GM18861 (cell line): ENCODE results near the gene CTAGE6.
"Not testable (repeated sequence)": the region's sequence is repeated elsewhere in the genome, so short reads cannot be mapped to it uniquely, and the experiment has no call there.

ENCODE experiments used
- ATAC-seq: cut with Tn5 transposase; IDR thresholded peaks from one replicate; pipeline ENCODE4 v1.9.1; 2021; ENCODE audit not compliant: unreplicated experiment

CTAGE6 gene, protein sequence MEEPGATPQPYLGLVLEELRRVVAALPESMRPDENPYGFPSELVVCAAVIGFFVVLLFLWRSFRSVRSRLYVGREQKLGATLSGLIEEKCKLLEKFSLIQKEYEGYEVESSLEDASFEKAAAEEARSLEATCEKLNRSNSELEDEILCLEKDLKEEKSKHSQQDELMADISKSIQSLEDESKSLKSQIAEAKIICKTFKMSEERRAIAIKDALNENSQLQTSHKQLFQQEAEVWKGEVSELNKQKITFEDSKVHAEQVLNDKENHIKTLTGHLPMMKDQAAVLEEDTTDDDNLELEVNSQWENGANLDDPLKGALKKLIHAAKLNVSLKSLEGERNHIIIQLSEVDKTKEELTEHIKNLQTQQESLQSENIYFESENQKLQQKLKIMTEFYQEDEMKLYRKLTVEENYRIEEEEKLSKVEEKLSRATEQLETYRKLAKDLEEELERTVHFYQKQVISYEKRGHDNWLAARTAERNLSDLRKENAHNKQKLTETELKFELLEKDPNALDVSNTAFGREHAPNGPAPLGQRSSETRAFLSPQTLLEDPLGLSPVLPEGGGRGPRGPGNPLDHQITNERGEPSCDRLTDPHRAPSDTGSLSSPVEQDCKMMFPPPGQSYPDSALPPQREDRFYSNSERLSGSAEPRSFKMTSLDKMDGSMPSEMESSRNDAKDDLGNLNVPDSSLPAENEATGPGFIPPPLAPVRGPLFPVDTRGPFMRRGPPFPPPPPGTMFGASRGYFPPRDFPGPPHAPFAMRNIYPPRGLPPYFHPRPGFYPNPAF

DNA sequence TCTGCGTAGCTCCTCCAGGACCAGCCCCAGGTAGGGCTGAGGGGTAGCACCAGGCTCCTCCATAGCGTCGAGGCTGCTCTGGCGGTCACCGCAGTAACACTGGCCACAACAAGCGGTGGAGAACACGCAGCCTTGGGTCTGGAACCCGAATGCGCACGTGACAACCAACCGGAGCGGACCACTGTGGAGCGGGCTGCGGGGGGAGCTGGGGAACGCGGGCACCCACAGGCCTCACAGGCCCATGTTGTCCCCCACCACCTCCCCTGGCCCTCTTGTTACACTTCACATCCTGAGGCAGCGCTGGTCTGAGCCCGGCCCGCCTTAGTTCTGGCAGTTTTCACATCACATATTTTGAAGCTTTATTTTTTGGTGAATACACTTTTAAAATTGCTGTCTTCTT is at the start of gene CTAGE6:
TSS of gene CTAGE6 (minus strand) at position 101 of the 400 bp plus-strand sequence. CDS start at position 63, 38 bp downstream.
- ATAC-seq, result not testable (repeated sequence)

DNA sequence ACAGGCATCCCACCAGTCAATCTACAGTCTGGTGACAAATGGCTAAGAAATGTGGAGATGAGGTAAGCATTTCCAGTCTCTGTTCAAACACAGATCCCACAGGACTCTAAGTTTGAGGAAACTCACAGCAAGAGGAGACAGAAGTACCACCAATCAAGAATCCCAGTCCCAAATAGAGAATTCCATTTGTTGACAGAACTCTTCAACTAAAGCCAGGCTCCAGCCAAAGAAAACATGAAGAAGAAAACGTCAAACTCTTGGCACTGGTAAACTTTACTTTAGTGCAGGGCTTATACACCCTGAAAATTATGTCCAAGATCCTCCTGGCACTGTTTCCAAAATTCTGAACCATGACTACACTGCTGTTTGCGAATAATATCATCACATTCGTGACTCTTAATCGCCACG is 49.2 kb upstream of the CTAGE6 start:
- not testable (repeated sequence) for ATAC-seq

DNA sequence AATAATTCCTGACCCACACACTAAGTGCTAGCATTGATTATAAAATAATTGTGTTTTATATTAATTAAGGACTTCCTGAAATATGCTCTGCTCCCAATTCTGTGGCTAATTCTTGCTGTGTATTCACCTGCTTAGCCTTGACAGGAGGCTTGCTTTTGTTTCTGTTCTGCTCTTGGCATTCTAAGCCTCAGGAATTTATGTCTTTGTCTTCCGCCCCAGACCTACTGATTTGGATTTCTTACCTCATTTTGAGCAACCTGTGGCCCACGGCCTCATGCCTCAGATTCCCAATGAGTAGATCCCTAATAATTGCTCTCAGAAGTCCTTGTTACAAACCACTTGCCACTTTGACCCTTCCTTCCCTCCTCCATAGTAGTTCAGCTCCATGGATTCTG is 40.4 kb upstream of the CTAGE6 start:
- ATAC-seq, result not testable (repeated sequence)

DNA sequence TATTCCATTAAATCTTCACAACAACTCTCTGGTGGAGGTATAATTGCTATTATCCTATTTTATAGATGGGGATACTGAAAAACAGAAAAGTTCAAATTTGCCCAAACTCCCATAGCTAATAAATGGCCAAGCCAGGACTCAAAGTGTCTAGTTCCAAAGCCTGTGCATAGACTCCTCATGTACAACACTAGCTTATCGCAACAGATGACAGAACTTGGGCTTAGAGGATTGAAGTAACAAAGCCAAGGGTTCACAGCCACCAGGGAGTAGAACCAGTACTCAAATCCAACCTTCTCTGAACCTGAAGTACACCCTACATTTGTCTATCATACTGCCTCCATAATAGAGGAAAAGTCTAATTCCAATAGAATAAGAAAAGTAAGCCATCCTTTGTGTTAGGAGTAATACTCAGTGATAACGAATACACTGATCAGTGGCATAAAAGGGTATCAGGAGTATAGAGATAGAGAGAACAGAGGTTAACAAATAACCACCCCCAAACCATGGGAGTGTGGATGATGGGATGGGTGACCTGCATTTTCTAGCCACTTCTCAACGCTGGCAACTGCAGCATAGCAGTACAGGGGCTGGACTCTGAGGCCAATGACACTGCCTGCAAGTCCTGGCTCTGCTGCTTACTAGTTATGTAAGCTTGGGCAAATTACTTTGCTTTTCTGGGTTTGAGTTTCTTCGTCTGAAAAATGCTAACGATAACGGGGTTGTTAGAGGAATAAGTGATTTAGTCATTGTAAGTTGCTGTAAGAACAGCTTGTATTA is 39.8 kb upstream of the CTAGE6 start:
- ATAC-seq, result not testable (repeated sequence)

DNA sequence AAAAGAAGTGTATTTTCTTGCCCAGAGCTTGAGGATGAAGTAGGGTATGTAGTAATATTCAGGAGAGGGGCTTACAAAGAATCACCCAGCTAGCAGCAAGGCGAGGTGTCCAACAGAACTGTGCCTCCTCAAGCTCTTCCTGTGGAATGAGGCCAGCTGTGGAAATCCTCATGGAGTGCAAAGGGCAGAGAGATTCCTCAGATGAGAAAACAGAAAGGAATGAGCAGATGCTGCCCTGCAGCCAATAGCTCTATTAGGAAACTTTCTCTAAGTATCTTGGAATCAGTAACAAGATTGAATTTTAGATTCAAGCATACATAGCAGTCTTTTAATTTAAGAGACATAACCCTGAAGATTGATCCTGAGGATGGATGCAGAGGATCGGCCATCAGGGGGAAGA is 38.2 kb upstream of the CTAGE6 start:
- ATAC-seq, result not testable (repeated sequence)

DNA sequence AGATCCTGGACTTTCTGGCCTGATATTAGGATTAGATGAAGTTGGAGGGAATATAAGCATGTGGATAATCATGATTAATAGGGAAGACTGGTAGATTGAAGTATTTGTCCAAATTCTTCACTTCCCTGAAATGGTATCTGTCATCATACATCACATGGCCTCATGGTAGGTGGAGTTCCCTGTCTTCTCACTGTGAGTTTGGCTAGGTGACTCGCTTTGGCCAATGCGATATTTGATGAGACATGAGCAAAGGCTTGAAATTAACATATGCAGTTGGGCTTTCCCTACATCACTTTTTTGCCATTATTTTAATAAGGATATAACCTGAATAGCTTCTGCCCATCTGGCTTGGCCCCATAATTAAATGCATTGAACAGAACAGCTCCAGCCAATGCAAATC is 35.1 kb upstream of the CTAGE6 start:
- not testable (repeated sequence) for ATAC-seq

DNA sequence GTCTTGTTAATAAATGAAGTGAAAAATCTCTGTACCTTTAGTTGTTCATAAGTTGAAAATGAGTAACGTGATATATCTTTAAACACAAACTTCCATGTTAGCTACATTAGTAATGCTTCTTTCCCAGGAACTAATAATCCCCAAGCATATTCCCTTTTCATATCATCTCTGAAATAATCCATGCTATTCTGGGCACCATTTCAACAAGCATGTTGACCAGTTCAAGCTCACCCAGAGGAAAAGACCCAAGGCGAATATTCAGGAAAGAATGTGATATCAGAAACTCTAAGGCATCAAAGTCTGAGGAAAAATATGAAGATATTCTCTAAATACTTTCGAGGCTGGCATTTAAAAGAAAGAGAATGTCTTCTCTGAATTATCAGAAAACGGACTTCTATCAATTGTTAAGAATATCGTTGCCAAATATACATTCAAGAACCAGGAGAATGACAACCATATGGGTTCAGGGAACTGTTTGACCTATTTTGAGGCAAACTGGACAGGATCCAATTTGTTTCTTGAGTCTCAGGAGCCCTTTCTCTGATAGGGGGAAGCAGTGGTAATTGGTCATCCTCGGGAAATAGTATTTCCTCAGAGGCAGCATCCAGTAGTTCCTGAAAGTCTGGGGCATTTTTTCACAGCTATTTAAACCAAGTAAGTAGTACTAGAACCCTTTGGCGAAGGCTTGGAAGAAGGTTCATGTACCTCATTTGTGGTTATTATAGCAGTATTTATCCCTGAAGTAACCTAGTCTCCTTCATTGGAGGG is 28.1 kb upstream of the CTAGE6 start:
- ATAC-seq, result not testable (repeated sequence)

DNA sequence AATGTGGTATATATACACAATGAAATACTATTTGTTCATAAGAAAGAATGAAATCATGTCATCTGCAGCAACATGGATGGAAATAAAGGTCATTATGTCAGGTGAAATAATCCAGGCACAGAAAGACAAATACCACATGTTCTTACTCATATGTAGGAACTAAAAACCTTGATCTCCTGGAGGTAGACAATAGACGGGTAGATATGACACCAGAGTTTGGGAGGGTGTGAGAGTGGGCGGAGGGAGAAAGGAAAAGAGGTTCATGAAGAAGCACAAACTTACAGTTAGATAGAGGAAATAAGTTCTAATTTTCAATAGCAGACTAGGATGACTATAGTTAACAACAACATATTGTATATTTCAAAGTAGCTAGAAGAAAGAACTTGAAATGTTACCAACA is 22.1 kb upstream of the CTAGE6 start:
- not testable (repeated sequence) for ATAC-seq

DNA sequence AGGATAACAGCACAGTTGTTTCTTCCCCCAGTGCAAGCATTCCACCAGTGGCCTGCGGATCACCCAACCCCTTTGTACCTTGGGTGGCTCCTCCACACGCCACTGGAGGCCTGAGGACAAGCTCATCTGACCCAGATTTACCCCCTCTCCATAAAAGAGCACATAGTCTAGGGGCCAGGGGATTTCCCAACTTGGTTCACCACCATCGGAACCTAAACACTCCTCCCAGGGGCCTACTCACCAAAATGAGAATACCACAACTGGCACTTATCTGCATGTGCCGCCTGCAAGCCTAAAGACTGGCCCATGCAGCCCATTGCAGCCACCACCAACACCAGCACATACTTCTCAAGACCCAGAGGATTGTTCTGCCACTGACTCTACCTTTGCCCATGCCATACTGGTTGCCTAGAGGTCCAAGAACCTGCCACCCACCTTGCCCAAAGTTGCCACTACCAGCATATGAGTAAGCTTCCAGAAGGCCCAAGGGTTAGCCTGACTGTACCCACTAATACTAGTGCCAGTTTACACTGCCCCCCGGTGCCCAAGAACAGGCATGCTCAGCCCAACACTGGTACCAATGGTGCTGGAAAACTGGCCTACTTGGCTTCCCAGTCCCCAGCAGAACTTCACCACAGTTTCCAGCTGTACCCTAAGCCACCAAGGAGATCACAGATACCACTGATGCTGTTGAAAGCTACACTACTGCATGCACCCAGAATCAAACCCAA is 15.4 kb upstream of the CTAGE6 start:
- not testable (repeated sequence) for ATAC-seq

DNA sequence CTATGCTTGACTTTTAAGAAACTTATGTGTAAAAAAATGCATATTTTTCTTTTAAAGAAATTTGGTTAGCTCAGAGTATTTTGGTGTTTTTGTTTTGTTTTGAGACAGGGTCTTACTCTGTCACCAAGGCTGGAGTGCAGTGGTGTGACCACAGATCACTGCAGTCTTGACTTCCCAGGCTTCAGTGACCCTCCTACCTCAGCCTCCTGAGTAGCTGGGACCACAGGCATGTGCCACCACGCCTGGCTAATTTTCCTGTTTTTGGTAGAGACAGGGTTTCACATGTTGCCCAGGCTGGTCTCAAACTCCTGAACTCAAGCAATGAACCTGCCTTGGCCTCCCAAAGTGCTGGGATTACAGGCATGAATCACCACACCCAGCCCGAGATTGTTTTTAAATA is 10.0 kb upstream of the CTAGE6 start:
- not testable (repeated sequence) for ATAC-seq

DNA sequence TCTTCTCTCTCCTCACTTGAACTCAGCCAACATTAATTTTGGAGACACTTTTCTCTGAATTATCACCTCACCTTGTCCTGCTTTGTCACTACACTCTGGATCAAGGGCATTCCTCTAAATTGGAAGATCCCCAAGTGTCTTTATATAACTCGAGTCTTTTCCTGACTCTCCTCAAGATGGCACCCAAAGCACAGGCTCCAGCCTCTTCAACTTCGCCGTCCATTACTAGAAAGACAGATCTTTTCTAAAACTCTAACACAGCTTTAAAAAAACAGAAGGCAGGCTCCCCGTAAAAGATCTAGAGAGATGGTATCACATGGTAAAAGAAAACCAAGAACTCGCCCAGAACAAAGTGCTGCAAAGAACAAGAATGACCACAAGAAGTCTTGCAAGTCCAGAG is 8.2 kb upstream of the CTAGE6 start:
- not testable (repeated sequence) for ATAC-seq

DNA sequence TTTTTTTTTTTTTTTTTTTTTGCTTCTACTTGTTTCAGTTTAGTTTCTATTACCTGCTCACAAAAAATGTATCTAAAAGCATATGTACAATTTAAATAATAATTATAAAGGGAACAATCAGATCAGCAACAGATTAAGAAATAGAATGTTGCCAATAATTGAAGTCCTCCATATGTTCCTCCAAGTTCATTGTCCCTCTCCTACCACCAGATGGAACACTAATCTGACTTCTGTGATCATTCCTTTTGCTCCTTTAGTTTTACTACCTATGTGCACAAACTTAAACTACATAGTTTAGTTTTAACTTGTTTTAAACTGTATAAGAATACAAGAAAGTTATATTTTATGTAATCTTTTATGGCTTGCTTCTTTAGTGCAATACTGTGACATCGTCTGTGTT is 5.6 kb upstream of the CTAGE6 start:
- ATAC-seq, result not testable (repeated sequence)

DNA sequence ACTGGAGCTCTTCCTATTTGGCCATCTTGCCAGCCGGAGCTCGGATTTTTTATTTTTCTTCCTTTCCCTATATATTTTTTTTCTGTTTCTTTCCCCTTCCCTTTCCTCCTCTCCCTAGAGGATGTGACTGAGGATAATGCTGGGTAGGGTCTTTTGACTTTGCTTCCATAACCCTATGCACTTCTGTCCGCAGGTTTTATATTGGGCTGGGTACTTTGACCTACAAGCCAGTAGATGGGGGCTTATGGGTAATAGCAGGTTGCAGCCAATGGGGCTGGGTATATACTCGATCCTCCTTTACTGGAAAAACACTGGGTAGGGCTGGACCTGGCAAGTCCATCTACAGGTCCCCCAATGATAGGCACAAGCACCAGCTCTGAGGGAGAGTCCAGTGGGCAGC is 12.2 kb downstream of the CTAGE6 start:
- not testable (repeated sequence) for ATAC-seq

DNA sequence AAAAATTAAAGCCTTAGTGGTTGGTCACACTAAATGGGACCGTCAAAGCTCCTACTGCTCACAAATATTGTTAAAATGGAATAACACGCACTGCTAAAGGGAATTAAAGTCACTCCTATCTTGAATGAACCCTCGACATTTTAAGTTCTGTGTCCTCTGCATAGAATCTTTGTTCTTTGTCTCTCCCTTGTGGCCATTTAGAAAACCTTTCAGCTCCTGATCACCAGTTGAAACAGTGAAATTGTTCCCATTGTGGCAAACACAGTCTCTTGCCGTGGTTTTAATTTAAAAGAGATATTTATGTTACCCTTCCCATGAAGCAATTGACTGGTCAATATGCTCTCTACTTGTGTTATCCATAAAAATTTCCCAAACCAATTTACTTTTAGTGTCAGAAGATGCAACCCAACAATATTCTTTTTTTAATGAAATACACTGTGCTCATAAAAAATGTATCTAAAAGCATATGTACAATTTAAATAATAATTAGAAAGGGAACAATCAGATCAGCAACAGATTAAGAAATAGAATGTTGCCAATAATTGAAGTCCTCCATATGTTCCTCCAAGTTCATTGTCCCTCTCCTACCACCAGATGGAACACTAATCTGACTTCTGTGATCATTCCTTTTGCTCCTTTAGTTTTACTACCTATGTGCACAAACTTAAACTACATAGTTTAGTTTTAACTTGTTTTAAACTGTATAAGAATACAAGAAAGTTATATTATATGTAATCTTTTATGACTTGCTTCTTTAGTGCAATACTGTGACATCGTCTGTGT is 20.3 kb downstream of the CTAGE6 start:
- ATAC-seq, result not testable (repeated sequence)

DNA sequence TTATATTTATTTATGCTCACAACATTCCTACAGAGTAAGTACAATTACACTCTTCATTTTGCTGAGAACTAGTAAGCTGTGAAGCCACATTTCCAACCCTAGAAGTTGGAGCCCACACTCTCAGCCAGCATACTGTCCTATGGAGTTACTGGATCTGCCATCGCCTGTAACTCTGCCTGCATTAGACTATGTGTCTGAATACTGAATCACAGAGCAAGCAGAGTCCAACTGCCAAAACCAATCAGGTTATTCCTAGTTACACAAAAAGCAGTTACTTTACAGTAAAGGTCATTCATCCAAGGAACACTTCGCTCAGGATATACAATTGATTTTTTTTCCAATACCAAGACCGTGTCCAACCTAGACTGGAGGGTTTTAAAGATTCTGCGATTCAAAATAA is 21.5 kb downstream of the CTAGE6 start:
- ATAC-seq, result no peak

DNA sequence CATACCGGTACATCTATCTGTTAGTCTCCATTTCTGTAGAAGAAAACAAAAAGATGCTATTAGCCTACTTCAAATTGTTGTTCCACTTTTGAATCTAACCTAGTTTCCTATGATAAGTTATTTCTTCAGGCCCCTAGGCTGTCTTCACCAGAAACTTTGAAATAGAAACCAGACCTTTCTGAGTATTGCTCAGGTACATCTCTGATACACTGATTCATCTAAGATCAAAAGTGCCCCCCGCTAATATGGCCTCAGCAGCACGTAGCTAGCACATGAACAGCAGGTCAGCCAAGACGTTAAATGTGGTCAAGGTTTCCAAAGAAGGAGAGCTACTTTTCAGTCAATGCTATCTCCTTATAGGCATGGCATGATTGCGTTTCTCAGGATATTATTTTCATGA is 23.6 kb downstream of the CTAGE6 start:
- ATAC-seq, result no peak

DNA sequence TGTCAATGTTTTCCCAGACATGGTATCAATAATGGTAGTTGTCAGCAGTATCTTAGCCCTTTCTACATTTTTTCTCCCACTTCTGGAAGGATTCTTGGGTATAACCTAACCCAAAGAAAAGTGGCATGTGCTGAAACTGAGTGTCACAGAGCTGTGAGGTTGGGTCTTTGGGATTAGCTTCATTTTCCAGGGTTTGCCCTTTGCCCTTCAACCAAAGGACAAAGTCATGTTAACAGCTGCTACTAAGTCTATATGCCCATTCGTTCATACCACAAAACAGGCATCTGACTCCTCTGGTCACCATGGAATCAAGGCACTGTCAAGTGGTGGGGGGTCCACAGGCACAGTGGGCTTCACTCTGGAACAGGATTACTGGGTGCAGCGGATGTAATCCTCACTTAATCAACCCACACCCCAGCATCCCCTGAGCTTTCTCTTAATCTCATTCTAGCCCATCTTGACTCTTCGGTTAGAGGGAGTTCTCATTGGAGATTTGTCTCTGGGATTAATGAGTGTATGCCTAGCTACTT is 29.1 kb downstream of the CTAGE6 start:
- no peak for ATAC-seq

DNA sequence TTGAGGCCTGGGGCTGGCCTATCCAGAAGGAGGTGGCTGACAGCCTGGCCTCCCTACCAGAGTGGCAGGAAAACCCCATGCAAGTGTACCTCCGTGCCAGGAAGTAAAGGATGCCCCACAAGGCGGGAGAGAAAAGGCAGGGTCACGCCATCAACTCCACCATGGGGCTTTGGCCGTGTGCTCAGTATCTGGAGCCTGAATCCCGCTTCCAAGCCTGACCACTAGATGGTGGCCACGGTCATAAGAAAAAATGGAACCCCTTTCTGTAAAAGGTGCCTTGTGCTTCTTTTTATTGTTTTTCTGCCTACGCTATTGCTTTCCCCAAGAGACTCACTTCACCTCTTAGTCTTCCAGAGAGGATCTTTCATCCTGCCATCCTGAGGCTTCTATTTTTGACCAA is 29.9 kb downstream of the CTAGE6 start:
- peak; percentile 80 for ATAC-seq

DNA sequence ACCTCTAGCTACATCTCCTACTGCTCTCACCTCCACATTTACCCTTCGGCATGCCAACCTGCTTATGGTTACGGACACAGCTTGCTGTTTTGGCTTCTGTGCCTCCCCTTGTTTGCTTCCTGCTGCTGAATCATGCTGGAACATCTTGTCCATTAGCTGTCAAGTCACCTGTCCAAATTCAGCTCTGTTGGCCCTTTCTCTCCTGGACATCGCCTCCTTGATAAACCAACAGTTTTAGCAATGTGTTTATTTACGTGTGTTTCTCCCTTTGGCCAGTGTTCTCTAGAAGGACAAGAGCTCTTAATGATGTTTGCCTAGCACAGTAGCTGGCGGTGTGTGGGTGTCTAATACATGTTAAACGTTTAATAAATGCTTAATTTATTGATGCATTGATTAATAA is 31.4 kb downstream of the CTAGE6 start:
- ATAC-seq, result not testable (repeated sequence)
